Astrocyte (in vitro differentiated cells and primary cell): ENCODE results near the gene SLC8B1.

Experiments
- EZH2 ChIP-seq: IDR thresholded peaks from 2 replicates; pipeline ENCODE4 v1.6.1; 2012; ENCODE audit warnings: mild to moderate bottlenecking, low read length, inconsistent platforms; ENCODE audit not compliant: insufficient read depth
- TF ChIP-seq, protein P1 (sequence below): IDR thresholded peaks from 2 replicates; pipeline ENCODE4 v1.5.1; 2011; ENCODE audit warnings: low read depth, mild to moderate bottlenecking, inconsistent platforms, low read length, moderate library complexity; ENCODE audit not compliant: insufficient read depth

DNA sequence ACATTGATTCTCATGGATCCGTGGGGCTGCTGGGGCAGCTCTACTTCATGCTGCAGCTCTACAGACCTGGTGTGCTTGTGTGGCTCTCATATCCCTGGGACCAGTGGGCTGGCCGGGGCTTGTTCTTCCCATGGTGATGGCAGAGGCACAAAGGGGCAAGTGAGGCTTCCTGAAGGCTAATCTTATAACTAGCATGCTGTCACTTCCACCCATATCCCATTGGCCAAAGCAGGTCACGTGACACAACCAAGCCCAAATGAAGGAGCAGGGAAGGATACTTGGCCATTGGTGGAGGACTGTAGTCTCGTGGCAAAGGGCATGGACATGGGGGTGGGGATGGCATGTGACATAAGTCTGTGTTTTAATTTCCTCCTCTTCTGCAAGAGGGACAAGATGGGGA is 33.4 kb upstream of the SLC8B1 start:
- TF ChIP-seq EZH2 = no peak
- TF ChIP-seq, protein P1, sequence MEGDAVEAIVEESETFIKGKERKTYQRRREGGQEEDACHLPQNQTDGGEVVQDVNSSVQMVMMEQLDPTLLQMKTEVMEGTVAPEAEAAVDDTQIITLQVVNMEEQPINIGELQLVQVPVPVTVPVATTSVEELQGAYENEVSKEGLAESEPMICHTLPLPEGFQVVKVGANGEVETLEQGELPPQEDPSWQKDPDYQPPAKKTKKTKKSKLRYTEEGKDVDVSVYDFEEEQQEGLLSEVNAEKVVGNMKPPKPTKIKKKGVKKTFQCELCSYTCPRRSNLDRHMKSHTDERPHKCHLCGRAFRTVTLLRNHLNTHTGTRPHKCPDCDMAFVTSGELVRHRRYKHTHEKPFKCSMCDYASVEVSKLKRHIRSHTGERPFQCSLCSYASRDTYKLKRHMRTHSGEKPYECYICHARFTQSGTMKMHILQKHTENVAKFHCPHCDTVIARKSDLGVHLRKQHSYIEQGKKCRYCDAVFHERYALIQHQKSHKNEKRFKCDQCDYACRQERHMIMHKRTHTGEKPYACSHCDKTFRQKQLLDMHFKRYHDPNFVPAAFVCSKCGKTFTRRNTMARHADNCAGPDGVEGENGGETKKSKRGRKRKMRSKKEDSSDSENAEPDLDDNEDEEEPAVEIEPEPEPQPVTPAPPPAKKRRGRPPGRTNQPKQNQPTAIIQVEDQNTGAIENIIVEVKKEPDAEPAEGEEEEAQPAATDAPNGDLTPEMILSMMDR = no peak
